ENCODE measurements around the gene BCAS3.

Gene BCAS3

GRCh38 chr17:61087024-61087423 lies 409.4 kb downstream of the BCAS3 start:
- no peak overlapping the region for H3K4me3 ChIP-seq (replicated peaks; ENCODE audit: low read depth, low read length)
- TF ChIP-seq CTCF (IDR thresholded peaks at IDR 0.05; ENCODE audit: low read length, missing control alignments): no peak
- DNase-seq (ENCODE audit: low read depth): no peak

DNA sequence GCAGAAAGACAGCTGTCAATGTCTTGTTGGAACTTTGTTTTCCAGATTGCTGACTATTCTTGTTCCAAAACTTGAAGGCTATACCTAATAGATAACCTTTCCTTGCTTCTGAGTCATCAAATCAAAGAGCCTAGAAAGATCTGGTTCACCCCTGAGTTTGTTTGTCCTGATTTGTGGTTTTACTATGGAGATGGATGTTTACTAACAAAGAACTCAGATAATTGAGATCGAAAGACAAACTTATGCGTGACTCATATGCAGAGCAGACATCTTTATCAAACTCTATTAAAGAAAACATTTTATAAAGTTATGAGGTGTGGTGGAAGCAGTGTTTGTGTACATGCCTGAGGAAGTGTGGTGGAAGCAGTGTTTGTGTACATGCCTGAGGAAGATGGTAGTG lies 410.9 kb downstream of the BCAS3 start:
- no peak for DNase-seq (ENCODE audit: low read depth)
- no peak for TF ChIP-seq CTCF (IDR thresholded peaks at IDR 0.05; ENCODE audit: low read length, missing control alignments)
- H3K4me3 ChIP-seq (replicated peaks; ENCODE audit: low read depth, low read length): no peak overlapping the region

DNA sequence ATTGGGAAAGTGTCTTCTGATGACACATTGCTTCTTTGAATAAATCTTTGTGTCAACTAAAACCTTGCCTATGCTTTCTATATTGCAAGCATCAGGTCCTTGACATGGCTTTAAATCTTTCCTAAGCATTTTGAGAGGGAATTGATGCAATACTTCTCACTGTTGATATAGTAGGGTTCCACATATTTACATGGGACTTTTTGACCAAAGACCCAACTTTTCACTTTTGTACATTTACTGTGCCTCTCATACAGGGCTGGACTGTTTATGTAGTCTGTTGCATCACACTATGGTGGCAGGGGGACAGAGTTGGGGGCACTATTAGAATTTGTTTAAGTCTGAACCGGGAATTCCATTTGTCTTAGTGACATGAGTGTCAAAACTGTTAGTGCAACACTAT lies 413.4 kb downstream of the BCAS3 start:
- no peak overlapping the region for H3K4me3 ChIP-seq (replicated peaks; ENCODE audit: low read depth, low read length)
- DNase-seq (ENCODE audit: low read depth): no peak
- TF ChIP-seq CTCF (IDR thresholded peaks at IDR 0.05; ENCODE audit: low read length, missing control alignments): no peak

DNA sequence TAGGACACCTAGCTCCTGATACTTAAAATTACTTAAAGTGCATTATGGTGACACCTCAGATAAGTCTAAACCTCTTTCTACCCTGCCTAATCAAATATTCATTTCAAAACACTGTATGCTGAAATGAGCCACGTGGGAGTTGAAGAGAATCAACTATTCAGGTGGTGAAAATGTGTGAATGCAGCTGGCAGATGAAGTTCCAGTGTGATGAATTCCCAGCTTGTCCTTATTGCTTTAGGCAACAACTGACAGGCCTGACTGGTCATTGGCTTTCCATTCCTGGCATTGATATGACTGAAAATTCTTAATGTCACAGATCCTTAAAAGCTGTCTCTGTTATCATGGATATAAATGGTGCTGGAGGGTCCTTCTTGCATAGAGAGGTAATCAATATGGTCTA lies 420.1 kb downstream of the BCAS3 start:
- no peak for TF ChIP-seq CTCF (IDR thresholded peaks at IDR 0.05; ENCODE audit: low read length, missing control alignments)
- H3K4me3 ChIP-seq (replicated peaks; ENCODE audit: low read depth, low read length): no peak overlapping the region
- no peak for DNase-seq (ENCODE audit: low read depth)

GRCh38 chr17:61106354-61106753 lies 428.7 kb downstream of the BCAS3 start:
- no peak for DNase-seq (ENCODE audit: low read depth)
- TF ChIP-seq CTCF (IDR thresholded peaks at IDR 0.05; ENCODE audit: low read length, missing control alignments): no peak

DNA sequence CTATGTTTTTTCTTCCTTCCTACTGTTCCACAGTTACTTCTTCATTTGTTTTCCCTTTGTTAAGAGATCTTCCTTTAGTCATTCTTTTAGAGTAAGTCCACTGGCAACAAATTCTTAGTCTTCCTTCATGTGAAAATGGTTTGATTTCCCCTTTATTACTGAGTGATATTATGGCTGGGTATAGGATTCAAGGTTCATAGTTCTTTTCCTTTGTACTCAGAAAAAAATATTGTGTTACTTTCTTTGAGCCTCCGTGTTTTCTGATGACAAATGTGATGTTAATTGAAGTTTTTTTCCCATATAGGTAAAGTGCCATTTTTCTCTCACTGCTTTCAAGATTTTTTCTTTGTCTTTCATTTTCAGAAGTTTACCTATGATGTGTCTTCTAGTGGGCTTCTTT lies 438.9 kb downstream of the BCAS3 start:
- no peak for TF ChIP-seq CTCF (IDR thresholded peaks at IDR 0.05; ENCODE audit: low read length, missing control alignments)
- DNase-seq (ENCODE audit: low read depth): no peak
- H3K4me3 ChIP-seq (replicated peaks; ENCODE audit: low read depth, low read length): no peak overlapping the region

More at GRCh38 chr17:61106354-61106753, 428.7 kb downstream of the BCAS3 start:
- no peak overlapping the region for H3K4me3 ChIP-seq (replicated peaks; ENCODE audit: low read depth, low read length)

GRCh38 chr17:61117983-61118382 lies 440.3 kb downstream of the BCAS3 start:
- no peak for TF ChIP-seq CTCF (IDR thresholded peaks at IDR 0.05; ENCODE audit: low read length, missing control alignments)
- H3K4me3 ChIP-seq (replicated peaks; ENCODE audit: low read depth, low read length): no peak overlapping the region
- DNase-seq (ENCODE audit: low read depth): no peak
